Measurements from ENCODE around the gene KDM4B.

DNA sequence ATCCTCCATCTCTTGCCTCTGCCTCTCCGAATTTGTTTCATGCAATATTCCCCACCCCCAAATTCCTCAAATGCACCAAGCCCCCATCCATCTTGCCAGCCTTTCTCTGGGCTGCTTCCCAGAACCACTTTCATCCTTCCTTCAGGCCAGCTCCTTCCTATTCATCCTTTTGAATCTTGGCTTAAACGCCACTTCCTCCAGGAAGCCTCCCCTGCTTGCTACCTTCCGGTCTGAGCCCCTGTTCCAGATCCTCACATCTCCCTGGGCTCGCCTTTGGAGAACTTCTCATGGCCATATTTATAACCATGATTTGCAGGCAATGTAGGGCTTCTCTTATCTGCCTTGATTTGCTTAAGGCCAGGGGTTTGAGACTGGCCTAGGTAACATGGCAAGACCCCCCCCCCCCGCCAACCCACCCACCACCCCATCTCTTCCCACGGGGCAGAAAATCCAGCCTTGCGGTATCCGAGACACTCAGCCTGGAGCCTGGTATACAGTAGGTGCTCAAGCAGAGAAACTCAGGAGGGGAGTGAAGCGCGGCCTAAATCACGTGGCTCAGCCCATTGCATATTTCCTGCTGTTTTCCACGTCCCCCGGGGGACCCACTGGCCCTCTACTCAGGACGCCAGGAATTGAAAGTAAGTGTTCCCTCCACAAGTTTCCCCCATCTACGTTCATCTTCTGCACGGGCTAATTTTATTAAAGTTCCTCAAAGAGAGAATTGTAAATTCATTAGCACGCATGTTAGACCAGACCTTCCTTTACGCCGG lies 219.8 kb downstream of the KDM4B start:
- TF ChIP-seq, protein P1, sequence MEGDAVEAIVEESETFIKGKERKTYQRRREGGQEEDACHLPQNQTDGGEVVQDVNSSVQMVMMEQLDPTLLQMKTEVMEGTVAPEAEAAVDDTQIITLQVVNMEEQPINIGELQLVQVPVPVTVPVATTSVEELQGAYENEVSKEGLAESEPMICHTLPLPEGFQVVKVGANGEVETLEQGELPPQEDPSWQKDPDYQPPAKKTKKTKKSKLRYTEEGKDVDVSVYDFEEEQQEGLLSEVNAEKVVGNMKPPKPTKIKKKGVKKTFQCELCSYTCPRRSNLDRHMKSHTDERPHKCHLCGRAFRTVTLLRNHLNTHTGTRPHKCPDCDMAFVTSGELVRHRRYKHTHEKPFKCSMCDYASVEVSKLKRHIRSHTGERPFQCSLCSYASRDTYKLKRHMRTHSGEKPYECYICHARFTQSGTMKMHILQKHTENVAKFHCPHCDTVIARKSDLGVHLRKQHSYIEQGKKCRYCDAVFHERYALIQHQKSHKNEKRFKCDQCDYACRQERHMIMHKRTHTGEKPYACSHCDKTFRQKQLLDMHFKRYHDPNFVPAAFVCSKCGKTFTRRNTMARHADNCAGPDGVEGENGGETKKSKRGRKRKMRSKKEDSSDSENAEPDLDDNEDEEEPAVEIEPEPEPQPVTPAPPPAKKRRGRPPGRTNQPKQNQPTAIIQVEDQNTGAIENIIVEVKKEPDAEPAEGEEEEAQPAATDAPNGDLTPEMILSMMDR (IDR thresholded peaks at IDR 0.05) = no peak
- no peak for TF ChIP-seq EP300 (IDR thresholded peaks at IDR 0.05)
